ENCODE data around the gene EPHA6.

Gene EPHA6

DNA sequence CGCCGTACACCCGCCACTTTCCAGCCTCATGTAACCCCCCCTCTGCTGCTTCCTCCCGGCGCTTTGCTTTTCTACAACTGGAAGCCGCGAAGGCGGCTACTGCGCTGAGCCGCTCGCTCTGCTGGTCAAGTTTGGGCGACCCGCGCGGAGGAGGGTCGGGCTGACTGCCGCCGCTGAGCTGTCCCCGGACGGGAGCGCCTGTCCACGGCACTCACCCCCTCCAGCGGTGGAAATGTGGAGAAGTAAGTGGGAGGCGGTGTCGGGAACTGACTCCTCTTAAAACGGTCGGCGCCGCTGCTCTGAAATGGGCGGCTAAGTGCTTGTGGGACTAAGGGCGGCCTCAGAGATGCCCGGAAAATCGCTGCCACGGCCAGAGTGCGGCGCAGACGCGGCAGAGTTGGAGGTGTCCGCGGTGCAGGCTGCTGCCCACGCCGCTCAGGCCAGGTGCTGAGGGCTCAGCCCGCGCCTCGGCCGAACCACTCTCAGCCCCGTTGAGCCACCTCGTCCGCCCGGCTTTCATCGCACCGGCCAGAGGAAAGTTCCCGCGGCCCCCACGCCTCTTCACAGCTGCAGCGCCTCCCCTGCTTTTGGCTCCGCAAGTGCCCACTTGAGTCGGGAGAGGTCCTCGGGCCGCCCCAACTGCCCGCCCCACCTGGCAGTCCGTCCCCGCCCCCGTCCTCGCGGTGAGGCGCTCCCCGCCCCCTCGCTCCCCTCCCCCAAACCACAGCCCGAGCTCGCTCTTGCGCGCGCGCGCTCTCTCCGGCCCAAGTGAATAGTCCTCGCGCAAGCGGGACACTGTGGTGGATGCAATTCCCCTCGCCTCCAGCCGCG lies at the start of gene EPHA6:
EPHA6 (plus strand) TSS at position 775 of the 831 bp plus-strand sequence.
- DNase-seq (ENCODE audit: low read depth): no peak

GRCh38 chr3:96776818-96777217 lies 37.6 kb upstream of the EPHA6 start:
- no peak for DNase-seq (ENCODE audit: low read depth)

DNA sequence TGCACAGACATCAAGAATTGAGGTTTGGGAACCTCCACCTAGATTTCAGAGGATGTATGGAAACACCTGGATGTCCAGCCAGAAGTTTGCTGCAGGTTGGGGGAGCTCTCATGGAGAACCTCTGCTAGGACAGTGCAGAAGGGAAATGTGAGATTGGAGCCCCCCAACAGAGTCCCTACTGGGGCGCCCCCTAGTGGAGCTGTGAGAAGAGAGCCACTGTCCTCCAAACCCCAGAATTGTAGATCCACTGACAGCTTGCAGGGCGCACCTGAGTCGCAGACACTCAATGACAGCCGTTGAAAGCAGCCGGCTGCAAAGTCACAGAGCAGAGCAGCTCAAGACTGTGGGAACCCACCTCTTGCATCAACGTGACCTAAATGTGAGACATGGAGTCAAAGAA lies 34.6 kb upstream of the EPHA6 start:
- no peak for DNase-seq (ENCODE audit: low read depth)

GRCh38 chr3:96796101-96796500 lies 18.3 kb upstream of the EPHA6 start:
- DNase-seq (ENCODE audit: low read depth): no peak

GRCh38 chr3:96803870-96804269 lies 10.5 kb upstream of the EPHA6 start:
- no peak for DNase-seq (ENCODE audit: low read depth)

DNA sequence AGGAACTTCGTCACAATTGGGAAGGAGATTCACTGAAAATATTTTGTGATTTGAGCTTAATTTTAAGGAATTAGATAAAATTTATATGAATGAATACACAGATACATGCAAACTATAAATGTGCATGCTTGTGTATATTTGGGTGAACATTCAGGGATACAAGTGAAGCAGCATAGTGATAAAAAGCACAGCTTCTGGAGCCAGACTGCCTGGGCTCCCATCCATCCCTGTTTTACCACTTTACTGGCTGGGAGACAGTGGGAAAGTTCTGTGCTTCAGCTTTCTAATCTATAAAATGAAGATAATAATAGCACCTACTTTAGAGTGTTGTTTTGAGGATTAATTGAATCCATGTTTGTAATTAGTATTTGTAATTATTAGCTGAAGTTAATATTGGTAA lies 8.1 kb upstream of the EPHA6 start:
- no peak for DNase-seq (ENCODE audit: low read depth)

DNA sequence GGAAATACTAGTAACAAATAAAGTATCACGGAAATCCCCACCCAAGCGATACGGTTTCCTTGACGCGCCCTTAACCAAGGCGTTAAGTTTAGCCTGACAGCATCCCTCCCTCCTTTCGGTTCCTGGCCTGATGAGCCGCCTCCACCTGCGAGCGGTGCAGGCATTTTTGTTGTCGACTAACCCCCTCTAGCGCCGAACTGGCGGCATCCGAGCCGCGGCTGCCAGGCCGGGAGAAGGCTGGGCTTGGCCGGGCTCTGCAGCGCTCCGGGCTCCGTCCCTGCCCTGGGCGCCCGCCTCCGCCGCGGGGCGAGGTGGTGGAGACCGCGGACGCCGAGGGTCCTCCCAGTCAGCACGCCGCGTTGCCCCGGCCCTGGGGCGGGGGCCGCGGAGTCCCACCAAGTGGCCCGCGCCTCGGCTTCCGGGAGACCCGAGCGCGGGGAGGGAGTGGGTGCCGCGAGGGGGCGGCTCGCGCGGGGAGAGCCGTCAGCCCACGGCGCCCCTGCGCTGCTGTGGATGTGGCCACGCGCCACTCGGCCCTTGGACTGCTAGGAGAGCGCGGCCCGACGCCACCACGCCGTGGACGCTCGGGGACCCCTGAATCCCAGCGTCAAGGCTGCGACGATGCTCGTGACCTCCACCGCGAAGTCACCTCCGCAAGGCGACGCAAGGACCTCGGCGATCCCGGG lies 1.1 kb upstream of the EPHA6 start:
- no peak for DNase-seq (ENCODE audit: low read depth)

GRCh38 chr3:96814651-96815567 lies 515 bp downstream of the EPHA6 start:
- no peak for DNase-seq (ENCODE audit: low read depth)

GRCh38 chr3:96831175-96831574 lies 16.8 kb downstream of the EPHA6 start:
- no peak for DNase-seq (ENCODE audit: low read depth)

DNA sequence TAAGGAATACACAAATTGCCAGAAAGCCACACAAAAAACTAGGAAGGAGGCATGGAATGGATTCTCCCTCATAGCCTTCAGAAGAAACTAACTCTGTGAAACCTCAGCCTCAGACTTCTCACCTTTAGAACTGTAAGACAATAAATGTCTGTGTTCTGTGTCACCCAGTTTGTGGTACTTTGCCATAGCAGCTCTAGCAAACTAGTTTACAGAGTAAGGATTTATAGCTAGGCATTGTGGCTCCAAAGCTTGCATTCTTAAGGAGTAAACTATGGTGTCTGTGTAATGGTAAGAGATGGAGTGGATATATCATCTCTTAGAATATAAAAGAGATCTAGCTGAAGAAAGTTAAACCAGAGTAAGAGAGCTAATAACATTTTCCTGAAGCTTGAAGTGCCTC lies 18.9 kb downstream of the EPHA6 start:
- no peak for DNase-seq (ENCODE audit: low read depth)

DNA sequence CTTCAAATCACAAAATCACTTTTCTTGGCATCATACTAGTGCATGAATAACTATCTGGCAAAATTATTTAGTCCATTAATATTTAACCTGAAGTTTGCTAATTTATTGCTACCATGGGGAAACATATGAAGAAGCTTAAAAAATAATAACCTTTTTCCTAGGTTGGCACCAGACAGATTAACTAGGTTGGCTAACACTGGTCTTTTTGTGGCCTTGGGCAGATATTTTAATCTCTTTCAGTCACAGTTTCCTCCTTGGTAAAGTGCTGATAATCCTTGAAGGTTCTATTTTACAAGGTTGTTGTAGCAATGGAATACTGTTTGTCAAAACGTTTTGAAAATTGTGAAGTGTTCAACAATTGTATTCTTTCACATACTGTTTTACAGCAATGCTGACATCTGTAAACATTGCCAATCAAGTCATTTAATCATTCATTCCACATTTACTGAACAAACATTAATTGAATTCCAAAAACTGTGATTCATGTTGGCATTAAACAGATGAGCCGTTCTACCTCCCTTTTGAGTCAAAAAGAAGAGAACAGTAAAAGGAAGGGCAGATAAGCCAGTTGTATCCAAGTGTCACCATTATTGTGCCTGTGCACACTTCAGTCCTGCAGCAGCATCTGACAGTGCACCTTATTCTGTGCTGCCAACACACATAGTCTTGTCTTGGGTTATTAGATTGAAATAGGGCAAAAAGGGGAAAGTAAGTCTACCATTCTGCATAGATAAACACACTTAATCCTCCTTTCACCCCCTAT lies 21.9 kb downstream of the EPHA6 start:
- no peak for DNase-seq (ENCODE audit: low read depth)

DNA sequence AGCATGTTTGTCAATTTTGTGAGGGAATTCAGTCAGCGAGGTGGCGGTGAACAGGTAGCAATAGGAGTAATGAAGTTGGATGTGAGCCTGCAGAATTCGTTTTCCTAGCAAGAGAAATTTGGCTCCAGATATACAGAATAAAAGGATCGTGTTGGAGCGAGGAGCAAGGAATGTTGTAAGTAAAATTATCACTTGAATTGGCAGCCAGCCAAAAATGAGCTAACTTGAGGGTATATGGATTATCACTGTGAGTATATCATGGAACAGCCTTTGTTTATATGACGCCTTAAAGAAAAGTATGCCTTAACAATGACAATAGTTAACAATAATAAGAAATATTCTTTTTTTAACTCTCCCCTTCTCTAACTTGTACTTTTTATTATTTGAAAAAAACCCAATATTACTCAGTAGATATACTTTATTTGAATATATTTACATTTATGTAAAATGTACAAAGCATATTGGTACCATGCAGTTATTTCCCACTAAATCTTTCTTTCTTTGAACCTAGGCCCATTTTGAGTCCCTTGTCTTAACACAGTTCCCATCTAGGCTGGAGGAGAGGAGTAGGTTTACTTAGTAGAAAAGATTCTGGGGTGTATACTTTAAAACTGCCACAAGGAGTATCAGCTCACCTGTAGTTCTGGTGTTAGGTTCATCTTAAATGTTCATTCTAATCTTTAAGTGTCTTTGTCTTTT lies 29.3 kb downstream of the EPHA6 start:
- no peak for DNase-seq (ENCODE audit: low read depth)

GRCh38 chr3:96844204-96844514 lies 29.8 kb downstream of the EPHA6 start:
- no peak for DNase-seq (ENCODE audit: low read depth)

DNA sequence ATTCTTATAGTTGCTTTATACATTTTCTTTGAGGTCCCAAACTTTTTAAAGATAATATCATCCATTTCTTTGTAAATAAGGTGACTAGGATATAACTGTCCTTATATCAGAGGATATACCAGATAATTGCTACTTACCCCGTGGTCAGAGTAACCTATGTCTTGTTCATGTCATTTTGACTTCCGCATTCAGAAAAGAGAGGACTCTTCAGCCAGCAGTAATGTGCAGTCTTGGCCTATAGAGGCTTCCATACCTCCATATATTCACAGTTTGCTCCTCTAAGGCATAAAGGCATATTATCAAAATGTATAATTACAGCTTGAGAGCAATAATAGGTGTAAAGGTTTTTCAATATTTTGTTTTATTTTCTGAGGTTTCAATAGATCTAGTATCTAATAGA lies 38.5 kb downstream of the EPHA6 start:
- DNase-seq (ENCODE audit: low read depth): no peak

GRCh38 chr3:96860882-96861281 lies 46.5 kb downstream of the EPHA6 start:
- no peak for DNase-seq (ENCODE audit: low read depth)

GRCh38 chr3:96863129-96863740 lies 48.8 kb downstream of the EPHA6 start:
- DNase-seq (ENCODE audit: low read depth): no peak

DNA sequence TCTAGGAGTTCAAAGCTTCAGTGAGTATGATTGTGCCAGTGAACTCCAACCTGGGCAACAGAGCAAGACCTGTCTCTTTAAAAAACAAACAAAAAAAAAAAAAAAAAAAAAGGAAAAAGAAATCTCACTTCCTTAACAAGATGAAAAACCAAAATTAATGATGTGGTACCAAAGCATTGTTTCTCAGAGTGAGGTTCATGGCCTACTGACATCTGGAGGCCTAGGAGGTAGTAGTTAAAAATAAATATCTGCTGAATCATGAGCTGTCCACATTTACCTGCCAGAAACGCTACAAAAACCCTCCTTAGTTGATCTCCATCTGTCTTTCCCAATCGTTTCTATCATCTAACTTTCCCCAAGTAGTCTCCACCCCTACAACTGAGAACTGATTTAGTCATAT lies 51.2 kb downstream of the EPHA6 start:
- DNase-seq (ENCODE audit: low read depth): no peak

GRCh38 chr3:96869316-96869715 lies 54.9 kb downstream of the EPHA6 start:
- no peak for DNase-seq (ENCODE audit: low read depth)

- no peak for DNase-seq (ENCODE audit: low read depth)
These were observed 63.1 kb downstream of the EPHA6 start for GRCh38 chr3:96877510-96877909.

GRCh38 chr3:96900031-96900430 lies 85.6 kb downstream of the EPHA6 start:
- no peak for DNase-seq (ENCODE audit: low read depth)

- no peak for DNase-seq (ENCODE audit: low read depth)
These were observed 86.2 kb downstream of the EPHA6 start for GRCh38 chr3:96900566-96900965.
